Fibroblast of skin of left biceps (primary cell): ENCODE data around the gene OR10A3.

Experiments used
- DNase-seq, 2 experiments: peaks; one replicate each; pipeline ENCODE4 v3.0.0-alpha.2; 2013; ENCODE audit warnings: low read depth in 2 of 2

OR10A3 gene

DNA sequence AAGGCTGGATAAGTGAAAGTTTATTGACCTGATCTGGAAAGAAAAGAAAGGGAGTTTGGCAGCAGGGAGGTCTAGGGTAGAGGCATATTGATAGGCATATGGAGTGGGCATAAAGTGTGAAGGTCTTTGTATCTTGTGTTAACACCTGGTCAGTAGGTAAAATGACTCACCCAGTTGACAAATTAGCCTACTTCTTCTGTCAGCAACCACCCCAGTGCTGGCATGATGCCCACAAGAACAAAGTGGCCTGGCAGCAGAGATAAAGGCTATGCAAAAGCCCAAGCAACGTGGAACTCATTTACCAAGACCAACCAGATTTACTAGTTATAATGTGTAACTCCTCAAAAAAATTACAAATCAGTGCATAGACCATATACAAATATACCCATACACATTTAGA lies 4.9 kb downstream of the OR10A3 start:
- DNase-seq = no peak

DNA sequence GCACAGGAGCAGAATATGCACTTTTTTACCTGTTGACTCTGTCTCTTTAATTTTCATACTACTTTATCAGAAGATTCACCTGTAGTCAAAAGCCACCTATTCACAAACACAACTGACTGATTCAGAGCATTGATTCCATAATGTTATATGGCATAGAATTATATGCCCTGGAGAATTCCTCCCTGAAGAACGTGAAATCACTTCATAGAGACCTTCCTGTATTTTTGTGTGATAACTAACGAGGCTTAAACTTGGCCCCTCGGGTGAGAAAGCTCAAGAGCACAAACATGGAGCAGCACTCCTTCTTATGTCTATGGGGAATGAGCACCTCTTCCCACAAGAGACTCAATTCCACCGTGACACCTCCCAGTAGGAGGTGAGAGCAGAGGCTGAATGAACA lies 10.3 kb downstream of the OR10A3 start, which contains the start of gene OR10A6:
OR10A6 (minus strand) TSS at position 101 of the 400 bp plus-strand sequence. CDS start 2,606 bp downstream, outside the sequence.
- DNase-seq = no peak

DNA sequence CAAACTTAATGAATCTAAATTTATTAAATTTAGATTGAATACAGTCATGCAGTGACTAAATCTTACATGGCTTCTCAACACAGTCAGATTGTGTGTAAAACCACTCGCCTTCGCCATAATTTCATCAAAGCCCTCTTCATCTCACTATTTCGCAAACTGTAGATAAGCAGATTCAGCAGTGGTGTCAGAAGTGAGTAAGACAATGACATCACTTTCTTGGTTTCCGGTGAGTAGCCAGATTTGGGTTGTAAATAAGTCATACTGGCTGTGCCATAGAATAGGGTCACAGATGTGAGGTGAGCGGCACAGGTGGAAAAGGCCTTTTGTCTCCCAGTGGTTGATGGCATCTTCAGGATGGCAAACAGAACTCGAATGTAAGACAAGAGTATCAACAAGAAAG lies 13.9 kb downstream of the OR10A3 start:
- no peak for DNase-seq

DNA sequence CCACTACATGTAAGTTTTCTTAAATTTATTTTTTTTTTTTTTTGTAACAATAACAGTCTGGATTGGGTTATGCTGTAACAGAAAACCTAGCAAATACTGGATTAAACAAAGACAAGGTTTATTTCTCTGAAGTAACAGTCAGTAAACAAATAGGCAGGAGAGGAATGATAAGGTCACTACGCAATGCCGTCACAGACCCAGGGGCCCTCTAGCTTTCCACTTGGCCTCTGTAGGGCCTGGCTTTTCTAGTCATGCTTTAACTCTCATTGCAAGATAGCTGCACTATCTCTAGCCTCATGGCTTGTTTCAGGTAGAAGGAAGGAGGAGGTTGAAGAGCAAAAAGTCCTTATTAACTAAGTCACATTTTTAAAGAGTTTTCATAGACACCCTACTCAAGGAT lies 17.0 kb downstream of the OR10A3 start:
- no peak for DNase-seq

DNA sequence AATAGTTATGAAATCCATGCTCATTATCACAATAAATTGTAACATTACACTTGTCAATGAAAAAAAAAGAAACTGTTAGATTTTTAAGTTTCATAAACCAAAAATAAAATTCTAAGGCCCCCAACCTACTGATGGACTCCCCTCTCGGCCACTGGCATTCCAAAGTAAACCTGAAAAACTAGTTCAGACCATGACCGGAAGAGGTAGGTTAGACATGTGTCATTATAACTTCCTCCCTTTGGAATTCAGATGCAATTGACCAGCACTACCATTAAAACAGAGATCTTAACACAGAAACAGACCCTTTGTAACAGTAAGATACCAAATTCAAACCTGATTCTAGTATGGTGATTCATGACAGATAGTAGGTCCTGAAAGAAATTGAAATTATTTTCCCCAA lies 23.4 kb downstream of the OR10A3 start:
- no peak for DNase-seq

DNA sequence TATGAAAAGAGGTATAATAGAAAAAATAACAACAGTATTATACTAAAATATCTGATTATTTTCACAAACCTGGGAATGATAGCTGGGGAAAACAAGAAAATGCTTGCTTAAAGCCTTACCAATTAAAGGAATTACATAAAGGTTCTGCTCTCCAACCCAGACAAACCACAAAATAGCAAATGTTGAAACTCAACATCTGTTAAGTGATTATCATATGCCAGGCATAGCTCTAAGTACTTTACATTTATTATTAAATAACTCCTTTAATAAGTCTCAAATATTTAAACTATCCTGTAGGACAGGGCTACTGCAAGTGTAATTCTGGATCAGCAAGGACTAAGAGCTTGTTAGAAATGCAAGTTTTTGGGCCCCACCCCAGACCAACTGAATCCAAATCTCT lies 30.5 kb downstream of the OR10A3 start:
- no peak for DNase-seq

DNA sequence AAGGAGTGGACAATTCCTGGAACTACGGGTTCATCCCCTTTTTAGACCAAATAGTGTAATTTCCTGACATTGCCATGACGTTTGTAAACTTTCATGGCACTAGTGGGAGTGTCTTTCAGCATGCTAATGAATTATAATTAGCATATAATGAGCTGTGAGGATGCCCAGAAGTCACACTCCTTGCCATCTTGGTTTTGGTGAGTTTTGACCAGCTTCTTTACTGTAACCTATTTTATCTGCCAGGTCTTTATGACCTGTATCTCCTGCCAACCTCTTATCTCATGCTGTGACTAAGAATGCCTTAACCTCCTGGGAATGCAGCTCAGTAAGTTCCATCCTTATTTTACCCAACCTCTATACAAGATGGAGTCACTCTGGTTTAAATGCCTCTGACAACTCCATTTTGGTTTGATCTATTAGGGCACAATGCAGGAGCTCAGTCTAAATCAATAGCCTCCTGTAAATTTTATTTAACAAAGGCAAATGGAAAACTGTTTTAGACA lies 31.2 kb downstream of the OR10A3 start:
- no peak for DNase-seq

DNA sequence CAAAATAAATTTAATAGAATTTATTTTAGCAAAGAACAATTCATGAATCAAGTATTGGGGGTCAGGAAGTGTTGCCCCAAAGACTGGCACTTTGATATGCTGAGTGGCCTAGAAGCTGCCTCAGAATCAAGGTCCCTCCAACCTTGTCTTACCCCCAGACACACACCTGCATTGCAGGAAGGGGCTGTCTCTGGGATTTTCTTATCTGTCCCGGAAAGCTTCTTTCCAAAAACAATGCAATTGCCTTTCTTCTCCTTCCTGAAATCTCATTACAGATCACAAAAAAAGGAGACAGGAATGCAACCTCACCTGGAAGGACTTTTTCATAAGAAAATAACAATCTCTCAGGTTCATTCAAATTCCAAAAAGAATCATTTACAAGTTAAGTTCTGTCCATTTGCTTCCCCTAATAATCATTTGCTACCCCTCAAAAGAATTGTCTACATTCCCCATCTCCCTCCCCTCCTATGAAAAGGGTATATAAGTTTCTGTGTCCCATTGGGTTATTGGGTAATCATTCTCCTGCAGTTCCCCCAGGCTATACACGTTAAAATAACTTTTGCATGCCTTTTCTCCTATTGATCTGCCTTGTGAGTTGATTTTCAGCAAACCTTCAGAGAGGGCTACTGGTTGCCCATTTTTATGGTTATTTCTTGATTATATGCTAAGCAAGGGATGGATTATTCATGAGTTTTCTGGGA lies 31.8 kb downstream of the OR10A3 start:
- no peak for DNase-seq

DNA sequence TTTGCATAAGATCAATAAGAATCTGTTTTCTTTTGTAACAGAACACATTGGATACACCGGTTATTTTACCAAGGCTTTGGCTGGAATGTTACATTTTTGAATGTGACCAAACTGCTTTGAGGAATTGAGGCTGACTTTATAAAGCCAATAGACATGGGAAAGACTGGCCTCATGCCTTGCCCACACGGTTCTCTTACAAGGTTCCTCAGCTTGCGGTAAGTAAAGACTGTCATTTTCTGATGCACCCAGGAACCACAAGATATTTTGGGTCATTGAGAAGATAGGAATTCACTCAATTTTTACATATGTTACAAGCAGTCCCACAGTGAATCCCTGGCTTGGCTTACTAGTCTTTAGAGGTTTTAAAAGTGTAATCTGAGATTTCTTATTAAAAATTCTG lies 34.4 kb downstream of the OR10A3 start:
- DNase-seq = no peak

DNA sequence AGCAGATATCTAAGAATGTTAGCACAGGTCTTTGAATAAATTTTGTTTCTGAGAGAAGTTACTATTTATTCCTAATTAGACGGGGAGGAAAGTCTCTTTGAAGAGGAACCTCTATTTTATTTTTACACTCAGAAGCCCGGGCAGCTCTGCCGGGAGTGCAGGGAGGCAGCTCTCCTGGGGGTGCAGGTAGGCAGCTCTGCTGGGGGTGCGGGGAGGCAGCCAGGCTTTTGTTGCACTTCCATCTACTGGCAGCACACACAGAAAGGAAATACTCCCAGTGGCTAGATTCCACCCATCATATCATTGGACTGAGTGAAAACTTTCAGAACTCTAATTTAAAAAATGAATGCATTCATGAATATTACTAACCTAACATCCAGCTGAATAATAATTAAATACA lies 35.0 kb downstream of the OR10A3 start:
- no peak for DNase-seq

DNA sequence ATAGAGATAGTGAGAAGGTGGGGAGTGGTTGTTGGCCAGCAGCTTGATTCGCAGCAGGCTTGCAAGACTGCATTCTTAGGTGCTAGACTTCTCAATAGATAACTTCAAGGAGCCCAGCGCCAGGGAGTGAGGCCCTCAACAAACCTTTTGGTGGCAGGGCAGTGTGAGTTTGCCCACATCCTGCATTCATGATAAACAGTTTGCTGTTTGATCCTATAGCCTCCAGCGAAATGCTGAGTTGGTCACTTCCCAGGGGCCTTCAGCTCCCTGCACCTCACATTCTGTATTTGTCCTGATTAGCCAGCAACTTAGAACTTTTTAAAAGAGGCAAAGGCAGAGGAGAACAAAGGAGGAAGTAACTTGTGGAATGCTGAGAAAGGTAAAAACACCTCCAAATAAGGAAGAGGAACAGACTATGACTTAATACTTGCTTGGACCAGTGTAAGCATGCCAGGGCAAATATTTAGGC lies 35.5 kb downstream of the OR10A3 start:
- no peak for DNase-seq

DNA sequence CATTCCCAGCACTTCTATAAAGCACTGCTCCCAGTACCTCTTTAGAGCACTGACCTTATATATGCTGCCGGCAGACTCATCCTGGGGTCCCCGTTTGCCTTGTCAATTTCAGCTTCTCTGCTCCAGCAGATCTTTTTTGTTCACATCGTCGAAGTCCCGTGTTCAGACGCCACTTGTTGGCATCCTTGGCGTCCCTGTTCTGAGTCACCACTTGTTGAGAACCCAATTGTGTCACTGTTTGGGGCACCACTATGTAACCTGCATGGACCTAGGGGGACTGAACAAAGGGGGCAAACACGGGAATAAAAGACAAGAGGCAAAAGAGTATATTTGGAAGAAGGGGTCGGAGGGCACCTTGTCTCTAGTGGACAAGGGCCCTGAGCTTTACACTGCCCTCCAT lies 36.0 kb downstream of the OR10A3 start:
- no peak for DNase-seq

DNA sequence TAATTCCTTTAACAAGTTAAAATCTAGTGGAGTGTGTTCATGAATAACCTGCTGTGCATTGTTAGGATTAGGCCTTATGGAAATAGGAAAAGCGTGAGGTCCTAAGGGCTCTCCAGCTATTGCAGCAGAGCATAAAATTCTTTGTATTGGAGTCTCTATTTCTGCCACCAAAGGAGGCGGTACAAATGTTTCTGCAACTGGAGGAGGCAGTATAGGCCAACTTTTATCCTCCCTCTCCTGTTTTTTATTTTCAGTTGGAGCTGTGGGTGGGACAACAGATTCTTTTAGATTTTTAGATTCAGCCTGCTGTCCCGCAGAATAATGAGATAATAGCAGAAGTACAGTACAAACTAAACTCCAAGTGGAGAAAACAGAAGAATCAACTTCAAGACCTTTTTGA lies 36.6 kb downstream of the OR10A3 start:
- DNase-seq = peak in 1 of 2 experiments; percentile 11

DNA sequence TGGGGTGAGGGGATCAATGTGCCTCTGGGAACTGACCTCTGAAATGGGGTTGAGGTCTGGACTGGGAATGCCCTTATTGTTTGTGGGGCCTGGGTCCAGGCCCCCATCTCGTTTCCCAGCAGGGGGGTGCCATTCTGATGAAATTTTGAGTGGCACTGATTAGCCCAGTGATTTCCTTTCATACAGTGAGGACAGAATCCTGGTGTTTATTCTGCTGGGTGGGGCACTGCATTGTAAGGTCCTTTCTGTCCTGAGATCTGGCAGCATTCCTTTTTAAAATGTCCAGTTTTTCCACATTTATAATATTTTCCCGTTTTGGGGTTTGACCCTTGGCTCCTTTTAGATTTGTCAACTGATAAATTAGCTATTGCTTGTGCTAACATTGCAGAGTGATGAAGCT lies 37.6 kb downstream of the OR10A3 start:
- no peak for DNase-seq

DNA sequence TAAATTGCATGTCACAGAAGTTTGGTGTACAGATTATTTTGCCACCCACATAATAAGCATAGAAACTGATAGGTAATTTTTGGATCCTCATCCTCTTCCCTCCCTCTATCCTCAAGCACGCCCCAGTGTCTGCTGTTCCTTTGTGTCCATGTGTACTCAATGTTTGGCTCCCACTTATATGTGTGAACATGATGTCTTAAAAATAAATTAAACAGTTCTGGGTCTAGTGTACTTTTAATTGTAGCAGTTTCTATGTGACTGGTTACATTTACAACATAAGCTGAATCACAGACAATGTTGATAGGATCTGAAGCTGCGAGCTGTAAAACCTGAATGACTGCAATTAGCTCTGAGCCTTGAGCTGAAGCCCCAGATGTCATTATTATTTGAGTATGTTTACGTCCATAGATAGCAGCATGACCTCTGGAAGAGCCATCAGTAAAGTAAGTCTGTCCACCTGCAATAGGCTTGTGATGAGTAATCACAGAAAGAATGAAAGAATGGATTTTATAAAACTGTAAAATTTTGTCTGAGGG lies 40.1 kb downstream of the OR10A3 start:
- no peak for DNase-seq

DNA sequence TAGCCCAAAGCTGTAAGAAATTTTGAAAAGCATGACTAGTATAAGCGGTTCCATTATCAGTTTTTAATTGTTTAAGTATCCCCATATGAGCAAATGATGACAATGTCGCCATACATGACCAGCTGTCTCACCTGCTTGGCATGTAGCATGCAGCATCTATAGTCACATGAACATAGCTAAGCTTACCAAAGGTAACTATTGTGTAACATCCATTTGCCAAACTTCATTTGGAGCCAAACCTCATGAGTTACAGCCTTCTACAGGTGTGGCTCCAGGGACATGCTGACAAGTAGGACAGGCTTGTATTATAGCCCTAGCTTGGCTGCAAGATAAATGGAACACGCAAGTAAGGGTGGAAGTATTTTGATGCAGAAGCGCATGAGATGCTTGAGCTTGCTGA lies 40.8 kb downstream of the OR10A3 start:
- no peak for DNase-seq

DNA sequence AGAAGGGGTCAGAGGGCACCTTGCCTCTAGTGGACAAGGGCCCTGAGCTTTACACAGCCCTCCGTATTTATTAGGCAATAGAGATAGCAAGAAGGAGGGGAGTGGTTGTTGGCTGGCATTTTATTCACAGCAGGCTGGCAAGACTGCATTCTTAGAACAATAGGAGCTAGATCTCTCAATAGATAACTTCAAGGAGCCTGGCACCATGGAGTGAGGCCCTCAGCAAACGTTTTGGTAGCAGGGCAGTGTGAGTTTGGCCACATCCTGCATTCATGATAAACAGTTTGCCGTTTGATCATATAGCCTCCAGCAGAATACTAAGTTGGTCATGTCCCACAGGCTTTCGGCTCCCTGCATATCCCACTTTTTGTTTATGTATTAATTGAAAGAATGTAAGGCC lies 42.1 kb downstream of the OR10A3 start:
- DNase-seq = no peak

DNA sequence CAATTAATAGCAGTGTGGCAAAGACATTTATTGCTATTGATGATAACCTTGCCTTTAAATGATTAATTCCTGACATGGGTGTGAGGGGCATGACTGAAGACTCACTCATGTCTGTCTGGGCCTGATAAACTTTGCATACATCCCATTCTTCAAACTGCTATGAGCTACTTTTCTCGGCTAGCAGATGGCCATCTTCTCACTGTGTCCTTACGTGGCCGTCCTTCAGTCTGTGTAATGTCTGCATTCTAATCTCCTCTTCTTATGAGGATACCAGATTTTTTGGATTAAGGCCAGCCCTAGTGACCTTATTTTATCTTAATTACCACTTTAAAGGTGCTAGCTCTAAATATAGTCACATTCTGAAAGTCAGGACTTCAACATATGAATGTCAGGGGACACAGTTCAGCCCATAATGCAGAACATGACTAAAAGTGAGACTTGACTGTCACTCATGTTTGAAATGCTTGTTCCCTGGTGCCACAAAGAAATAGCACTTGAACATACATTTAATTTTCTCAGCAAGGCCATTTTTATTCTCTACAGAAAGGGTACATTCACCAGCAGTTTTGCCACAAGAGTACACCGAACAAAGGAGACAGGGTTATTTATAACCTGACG lies 42.7 kb downstream of the OR10A3 start:
- no peak for DNase-seq

DNA sequence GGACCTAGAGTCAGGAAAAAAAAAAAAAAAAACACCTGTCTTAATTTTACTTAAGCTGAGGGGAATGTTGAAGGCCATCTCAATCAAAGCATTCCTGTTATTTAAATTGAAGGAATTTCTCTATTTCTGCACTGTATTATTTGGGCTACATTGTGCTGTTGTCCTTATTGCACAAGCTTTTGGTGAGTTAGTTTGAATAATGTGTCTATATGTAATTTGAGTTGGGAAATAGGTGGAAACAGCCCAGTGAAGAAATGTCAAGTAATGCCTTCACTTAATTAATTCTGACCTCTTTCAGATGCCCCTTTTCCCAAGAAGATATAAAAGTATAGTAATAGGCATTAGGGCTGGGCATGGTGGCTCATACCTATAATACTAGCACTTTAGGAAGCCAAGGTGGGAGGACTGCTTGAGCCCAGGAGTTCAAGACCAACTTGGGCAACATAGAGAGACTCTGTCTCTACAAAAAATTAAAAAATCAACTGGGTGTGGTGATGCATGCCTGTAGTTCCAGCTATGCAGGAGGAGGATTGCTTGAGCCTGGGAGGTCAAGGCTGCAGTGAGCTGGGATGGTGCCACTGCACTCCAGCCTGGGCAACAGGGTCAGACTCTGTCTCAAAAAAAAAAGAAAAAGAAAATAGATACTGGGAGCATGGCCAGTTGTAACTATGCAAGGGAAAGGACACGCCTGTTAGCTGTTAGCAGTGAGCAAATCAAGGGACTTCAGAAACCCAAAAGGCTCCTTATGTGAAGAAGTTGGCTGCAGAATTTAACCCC lies 45.3 kb downstream of the OR10A3 start:
- DNase-seq = no peak

DNA sequence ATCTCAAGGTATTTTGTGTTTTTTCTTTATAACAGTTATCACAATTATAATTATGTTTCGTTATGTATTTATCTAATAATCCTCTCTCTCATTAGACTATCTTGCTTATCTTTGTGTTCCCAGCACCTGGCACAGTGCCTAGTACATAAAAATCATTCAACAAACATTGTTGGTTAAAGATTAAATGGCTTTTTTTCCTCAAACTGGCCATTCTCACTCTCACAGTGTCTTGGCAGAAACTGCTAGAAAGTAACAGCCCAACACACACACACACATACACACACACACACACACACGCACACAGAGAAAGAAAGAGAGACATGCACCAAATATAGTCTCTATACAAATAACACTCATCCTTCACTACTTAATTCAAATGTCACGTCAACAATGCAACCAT lies 47.3 kb downstream of the OR10A3 start:
- DNase-seq = no peak

DNA sequence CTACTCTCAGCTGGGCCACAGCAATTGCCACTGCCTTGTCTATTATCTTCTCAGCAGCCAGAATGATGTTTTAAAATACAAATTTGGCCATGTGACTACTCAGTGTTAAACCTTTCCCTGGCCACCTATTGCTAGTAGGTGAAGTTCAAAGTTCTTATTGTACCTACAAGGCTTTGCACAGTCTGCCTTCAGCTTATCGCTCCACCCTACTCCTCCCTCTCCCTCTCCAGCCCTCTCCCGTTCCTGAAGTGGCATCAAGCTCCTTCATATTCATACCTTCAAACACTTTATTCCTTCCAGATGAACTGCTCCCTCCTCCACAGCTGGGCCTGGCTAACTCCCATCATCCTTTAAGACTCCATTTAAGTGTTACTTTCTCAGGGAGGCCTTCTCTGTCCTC lies 47.7 kb downstream of the OR10A3 start:
- DNase-seq = no peak

DNA sequence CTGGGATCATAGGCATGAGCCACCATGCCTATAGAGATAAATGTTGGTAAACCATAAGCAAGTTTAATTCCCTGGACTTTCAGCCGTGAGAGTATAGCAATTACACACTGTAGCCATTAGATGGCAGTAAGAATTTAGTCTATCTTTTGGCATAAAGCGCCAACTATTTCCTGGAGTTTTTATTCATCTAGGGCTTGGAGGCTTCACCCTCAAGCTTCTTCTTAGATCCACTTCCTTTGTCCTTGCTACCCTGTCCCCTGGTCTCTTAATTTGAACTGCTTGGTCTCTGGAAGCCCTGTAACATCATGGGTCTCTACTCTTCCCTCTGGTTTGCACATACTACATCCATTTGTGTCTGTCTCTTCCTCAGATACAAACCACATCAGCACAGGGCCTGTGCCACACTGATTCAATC lies 48.7 kb downstream of the OR10A3 start:
- peak; percentile 34 to 49 for DNase-seq
